ENCODE data around the gene GDI1.
"Not testable (repeated sequence)": the region's sequence is repeated elsewhere in the genome, so short reads cannot be mapped to it uniquely, and the experiment has no call there.

Gene GDI1

GRCh38 chrX:154436983-154437752 lies at the start of gene GDI1:
Gene GDI1 (plus strand): TSS chrX:154437154. CDS start chrX:154437255, 101 bp downstream.
- no peak for FAIRE-seq

GRCh38 chrX:154388094-154388493 lies 48.9 kb upstream of the GDI1 start:
- FAIRE-seq = peak; percentile 60

- FAIRE-seq = not testable (repeated sequence)
Measured at GRCh38 chrX:154388649-154389048, 48.3 kb upstream of the GDI1 start.

DNA sequence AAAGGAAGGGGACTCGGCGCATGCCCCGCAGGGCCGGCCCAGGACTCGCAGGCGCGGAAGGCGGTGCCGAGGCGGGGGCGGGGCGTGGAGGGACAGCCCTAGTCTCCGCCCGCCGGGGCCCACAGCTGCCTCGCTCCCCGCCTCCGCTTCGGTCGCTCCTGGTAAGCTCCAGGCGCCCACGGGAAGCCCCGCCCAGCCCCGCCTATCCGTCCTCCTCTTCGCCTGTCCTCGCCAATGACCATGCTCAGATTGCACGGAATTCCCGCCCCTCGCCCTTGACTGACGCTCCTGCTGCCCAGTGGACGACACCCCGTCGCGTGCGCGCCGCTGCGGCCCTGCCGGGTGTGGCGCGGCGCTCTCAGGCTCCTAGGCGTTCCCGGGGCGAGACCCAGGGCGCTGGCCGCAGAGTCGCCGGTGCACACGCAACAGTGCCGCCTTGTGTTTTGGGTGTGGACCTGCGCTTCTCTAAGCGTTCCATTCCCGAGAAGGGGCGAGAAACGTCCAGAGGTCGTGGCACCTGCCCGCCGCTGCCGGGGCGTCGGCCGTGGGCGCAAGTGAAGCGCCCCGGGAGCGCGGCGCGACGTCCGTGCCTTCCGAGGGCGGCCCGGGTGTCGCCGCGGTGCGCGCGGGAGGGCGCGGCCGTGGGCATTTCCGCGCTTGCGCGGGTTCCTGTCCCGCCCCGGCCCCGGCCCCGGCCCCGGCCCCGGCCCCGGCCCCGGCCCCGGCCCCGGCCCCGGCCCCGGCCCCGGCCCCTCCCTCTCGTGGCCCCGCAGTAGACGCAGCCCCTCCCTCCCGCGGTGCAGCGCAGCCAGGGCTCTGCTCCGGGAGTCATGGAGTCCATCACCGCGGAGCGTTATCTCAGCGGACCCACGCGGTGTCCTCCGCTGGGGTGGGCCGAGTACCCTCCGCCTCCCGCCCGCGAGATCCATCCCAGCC lies 46.9 kb upstream of the GDI1 start:
- peak; percentile 81 for FAIRE-seq

- not testable (repeated sequence) for FAIRE-seq
Measured at GRCh38 chrX:154396363-154396762, 40.6 kb upstream of the GDI1 start.

DNA sequence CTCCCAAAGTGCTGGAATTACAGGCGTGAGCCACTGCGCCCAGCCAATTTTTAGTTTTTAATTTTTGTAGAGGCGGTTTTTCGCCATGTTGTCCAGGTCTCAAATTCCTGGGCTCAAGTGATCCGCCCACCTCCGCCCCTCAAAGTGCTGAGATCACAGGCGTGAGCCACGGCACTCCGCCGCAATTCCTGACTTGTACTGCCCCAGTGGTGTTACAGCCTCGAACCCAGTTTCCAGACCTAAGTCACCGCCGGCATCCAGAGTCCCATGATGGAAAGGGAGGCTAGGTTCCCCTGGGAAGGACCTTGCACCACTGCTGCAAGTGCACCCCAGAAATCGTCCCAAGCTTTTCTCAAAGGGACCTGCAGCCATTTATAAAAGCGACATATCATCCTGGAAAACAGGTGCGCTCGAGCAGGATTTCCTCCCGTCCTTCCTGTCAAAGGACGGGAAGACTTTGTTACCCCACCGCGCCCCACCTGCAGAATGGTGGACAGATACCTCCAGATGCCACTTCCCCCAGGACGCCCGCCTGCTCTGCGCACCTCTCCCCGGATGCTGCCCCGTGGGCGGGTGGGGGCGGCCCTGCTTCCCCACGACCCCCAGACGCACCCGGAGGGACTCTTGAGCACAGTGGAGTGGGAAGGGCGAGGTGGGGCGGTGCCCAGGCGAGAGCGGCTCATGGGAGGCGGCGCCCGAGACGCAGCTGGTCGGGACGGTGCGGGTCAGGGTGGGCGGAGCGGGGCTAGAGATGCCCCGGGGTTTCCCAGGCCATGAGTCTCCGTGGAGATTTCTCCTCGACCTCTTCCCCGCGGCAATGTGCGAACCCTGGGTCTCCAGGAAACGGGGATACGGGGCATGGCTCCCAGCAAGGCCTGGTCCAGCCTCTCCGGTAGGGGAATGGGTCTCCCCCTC lies 39.7 kb upstream of the GDI1 start:
- no peak for FAIRE-seq

GRCh38 chrX:154397888-154398667 lies 38.9 kb upstream of the GDI1 start, which contains the start of gene RPL10:
Gene RPL10 (plus strand): TSS chrX:154398377. CDS start chrX:154398520, 143 bp downstream.
- no peak for FAIRE-seq

DNA sequence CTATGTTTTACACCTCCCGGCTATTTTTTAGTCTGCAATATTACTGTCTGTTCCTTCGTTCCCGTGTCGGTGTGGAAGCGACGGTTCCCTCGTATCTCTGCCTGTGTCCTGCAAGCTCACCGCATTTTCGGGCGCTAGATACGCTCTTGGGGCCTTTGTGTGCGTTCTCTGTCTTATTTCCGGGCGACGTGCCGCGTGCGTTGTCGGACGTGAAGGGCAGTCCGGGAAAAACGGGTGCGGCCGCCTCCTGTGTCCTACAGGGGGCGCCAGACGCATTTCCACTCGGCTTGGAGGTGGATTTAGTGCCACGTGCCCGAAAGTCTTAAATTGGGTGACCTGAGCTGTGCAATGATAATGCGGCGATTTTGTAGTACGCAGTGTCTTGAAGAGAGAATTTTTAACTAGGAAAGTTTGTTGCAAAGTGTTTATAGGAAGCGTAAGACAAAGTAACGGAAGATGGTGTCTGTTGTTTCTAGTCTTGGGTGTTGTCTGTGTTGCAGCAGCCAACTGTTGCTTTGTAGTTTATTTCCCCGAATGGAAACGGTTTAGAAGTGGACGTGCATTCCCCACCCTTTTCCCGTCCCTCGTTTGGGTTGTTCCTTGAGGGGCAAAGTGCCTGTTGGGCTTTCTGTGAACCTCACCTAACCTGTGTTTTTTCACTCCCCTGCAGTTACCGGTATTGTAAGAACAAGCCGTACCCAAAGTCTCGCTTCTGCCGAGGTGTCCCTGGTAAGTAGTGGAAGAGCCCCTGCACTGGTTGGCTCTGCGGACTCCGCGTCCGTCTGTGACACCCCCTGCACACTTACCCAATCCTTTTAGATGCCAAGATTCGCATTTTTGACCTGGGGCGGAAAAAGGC lies 38.1 kb upstream of the GDI1 start:
- FAIRE-seq = no peak

DNA sequence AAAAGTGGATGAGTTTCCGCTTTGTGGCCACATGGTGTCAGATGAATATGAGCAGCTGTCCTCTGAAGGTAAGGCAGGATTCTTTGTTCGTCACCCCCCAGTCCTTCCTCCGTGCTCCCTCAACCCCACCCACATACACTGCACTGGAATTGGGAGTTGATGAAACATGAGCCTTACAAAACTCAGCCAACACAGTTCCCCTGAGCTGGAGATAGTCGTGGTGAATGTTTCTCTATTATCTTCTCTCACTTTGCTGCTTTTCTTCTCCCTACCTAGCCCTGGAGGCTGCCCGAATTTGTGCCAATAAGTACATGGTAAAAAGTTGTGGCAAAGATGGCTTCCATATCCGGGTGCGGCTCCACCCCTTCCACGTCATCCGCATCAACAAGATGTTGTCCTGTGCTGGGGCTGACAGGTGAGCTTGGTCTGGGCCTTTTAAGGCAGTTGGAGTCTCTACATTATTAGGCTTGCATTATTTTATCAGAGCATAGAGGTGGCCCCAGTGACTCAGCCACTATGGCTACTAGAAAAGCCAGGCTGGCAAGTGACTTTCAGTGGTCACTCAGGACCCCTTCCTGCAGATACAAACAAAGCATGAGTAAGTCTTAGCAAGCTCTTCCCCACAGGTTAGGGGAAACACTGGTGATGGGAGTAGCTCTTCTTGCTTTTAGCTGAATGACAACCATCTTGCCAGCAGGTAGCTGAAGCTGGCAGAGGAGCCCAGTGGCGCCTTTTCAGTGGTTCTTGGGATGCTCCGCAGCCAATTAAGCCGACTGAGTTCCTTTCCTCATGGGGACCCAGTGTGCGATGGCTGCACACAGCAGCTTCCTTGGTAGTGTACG lies 37.2 kb upstream of the GDI1 start:
- FAIRE-seq = no peak

DNA sequence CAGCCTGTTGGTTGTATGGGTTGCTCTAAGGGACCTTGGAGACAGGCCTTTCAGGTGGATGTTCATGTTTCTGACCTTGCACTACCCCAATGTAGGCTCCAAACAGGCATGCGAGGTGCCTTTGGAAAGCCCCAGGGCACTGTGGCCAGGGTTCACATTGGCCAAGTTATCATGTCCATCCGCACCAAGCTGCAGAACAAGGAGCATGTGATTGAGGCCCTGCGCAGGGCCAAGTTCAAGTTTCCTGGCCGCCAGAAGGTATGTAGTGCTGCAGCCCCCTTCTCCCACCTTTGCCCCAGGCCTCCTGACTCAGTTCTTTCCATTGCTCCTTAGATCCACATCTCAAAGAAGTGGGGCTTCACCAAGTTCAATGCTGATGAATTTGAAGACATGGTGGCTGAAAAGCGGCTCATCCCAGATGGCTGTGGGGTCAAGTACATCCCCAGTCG lies 36.6 kb upstream of the GDI1 start:
- not testable (repeated sequence) for FAIRE-seq

GRCh38 chrX:154401045-154401799 lies 35.7 kb upstream of the GDI1 start:
- FAIRE-seq = no peak

DNA sequence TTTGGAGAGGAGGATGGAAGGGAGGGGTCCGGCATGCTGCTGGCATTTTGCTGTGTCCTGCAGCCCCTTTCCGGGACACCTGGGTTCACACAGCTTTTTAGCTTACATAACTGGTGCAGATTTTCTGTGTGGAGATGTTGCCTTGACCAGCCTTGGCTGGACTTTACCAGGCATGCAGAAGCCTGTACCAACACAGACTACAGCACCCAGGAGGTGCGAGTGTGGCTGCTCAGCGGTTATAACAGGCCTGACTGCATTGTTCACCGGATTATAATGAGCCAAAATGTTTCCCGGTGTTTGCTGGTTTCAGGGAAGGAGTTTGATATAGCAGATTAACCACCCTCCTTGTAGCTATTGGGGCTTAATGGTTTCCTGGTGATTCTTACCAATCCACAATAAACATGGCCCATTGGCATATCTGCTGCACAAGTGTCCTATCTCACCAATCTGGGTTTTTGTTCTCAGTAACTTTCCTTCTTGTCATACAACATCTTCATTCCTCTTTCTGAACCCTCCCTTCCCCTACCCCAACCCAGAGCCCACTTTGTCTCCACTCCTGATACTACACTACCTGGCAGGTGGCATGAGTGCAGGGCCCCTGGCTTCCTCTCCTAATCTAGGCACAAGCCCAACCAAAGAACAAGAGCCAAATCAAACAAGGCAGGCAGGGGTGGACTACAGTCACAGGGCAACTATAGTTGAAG lies 34.9 kb upstream of the GDI1 start:
- FAIRE-seq = no peak

DNA sequence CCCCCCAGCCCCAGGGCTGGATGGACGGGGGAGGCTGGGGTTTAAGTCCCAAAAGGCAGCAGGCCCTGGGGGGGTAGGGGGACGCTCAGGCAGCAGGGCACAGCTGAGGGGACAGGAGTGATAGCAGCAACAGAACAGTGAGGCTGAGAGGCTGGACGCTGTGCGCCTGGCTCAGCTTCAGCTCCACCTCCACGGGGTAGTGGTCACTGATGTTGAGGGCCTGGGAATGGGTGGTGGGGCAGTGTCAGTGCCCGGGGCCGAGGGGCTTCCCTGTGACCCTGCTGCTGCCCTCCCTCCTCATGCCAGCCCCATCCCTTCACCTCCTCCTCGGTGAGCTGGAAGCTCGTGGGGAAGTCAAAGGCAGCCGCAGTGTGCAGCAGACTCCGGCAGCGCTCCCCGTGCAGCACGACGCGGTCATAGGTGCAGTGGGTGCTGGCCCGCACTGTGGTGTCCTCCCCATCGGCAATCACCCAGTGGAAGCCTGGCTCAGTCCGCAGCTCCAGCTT lies 34.3 kb upstream of the GDI1 start:
- FAIRE-seq = no peak

DNA sequence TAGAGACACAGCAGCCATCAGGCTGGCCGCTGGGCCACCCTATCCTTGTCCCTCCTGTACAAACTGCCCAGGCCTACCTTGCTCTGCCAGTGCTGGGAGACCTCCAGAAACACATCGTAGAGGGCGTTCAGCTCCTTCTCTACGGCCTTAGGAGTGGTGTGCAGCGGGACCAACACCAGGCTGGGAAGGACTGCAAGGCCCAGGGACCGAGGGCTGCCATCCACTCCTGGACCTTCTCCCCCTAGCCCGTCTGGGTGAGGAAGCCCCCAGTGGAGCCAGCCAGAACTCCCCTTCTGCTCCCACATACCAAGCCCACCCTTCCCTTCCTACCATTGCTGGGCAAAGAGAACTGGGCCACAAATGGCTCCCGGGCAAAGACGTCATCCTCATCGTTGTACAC lies 33.8 kb upstream of the GDI1 start:
- FAIRE-seq = no peak

- no peak for FAIRE-seq
Measured at GRCh38 chrX:154403858-154404257, 33.1 kb upstream of the GDI1 start.

DNA sequence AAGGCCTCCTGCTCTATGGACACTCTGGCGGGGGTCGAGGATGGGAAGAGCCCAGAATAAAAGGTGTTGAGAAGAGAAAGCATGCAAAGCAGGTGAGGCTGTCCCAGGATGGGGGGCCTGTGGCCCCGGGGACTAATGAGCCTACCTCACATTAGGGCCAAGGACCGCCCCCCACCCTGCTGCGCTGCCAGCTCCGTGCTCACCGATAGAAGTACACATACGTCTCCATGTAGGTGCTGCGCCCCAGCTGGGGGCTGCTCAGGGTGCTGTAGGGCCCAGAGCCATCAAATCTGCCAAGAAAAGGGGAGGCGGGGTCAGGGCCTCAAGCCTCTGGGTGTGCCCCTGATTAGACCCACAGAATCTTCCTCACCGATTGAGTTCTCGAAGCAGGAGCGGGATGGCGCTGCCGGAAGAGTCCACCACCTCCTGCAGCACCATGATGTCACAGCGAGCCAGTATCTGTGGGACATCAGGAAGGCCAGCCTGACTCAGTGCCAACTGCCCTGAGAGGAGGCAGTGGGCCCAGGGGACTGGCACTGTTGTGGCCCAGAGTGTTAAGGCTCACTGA lies 32.2 kb upstream of the GDI1 start:
- FAIRE-seq = no peak

GRCh38 chrX:154408659-154409221 lies 28.2 kb upstream of the GDI1 start:
- FAIRE-seq = no peak

Measured in A204.1 (cell line).